IMR-90 (cell line): ENCODE data around the gene LMO1. TPM values are rescaled to one million over a fixed set of nuclear protein-coding genes. Genes with fewer than 3 reads are reported as not detected.

ENCODE experiments used
- ATAC-seq: fragments of 200-7000 bp; cut with Tn5 transposase; 2 replicates; pipeline ENCODE4 v1.9.1; 2020; ENCODE audit warnings: low read depth, mild to moderate bottlenecking, moderate library complexity
- BruUV-seq: library from RNA; stranded (reverse); fragments of 400-500 nt; replicated peaks from 2 replicates; lab custom pipeline; 2021; lab: Mats Ljungman, UMichigan
- CTCF ChIA-PET: fragments of 300-600 bp; formaldehyde crosslinking; extraction: SDS; loops from one replicate; lab custom pipeline; 2021; ENCODE audit warnings: antibody characterized with exemption; lab: Yijun Ruan, JAX
- POLR2A ChIA-PET: fragments of 300-600 bp; sonication (Branson Sonifier 250); formaldehyde crosslinking; loops from one replicate; lab custom pipeline; 2022; ENCODE audit warnings: antibody characterized with exemption; ENCODE audit not compliant: unreplicated experiment; lab: Charles Lee
- DNase-seq: peaks from one replicate; pipeline ENCODE4 v3.0.0; 2013
- H2AFZ ChIP-seq: replicated peaks from 2 replicates; pipeline ENCODE3; 2013; ENCODE audit warnings: low read length, mild to moderate bottlenecking; ENCODE audit not compliant: poor library complexity
- H2AK5ac ChIP-seq: 2 replicates; pipeline ENCODE4 v1.6.1; 2013; ENCODE audit warnings: low read depth, low read length, inconsistent platforms
- H2AK9ac ChIP-seq: replicated peaks from 2 replicates; pipeline ENCODE3; 2013; ENCODE audit warnings: mild to moderate bottlenecking, low read depth, low read length, moderate library complexity; ENCODE audit not compliant: poor library complexity
- H2BK120ac ChIP-seq: 2 replicates; pipeline ENCODE4 v1.6.1; 2013; ENCODE audit warnings: low read depth, low read length, inconsistent platforms
- H2BK15ac ChIP-seq: 3 replicates; pipeline ENCODE4 v1.6.1; 2013; ENCODE audit warnings: low read depth, low read length, inconsistent platforms
- H2BK20ac ChIP-seq: 2 replicates; pipeline ENCODE4 v1.6.1; 2013; ENCODE audit warnings: low read depth, mild to moderate bottlenecking, inconsistent platforms, low read length, moderate library complexity
- H2BK5ac ChIP-seq: 2 replicates; pipeline ENCODE4 v1.6.1; 2013; ENCODE audit warnings: mild to moderate bottlenecking, low read depth, low read length, inconsistent platforms; ENCODE audit not compliant: poor library complexity, severe bottlenecking
- H3K14ac ChIP-seq: replicated peaks from 2 replicates; pipeline ENCODE4 v1.6.1; 2013; ENCODE audit warnings: low read depth, low read length, inconsistent platforms
- H3K18ac ChIP-seq: 2 replicates; pipeline ENCODE4 v1.6.1; 2013; ENCODE audit warnings: low read depth, low read length, control low read depth
- H3K23ac ChIP-seq: 2 replicates; pipeline ENCODE4 v1.6.1; 2013; ENCODE audit warnings: low read depth, low read length, inconsistent platforms
- H3K27ac ChIP-seq: 2 replicates; pipeline ENCODE4 v1.5.1; 2013; ENCODE audit warnings: mild to moderate bottlenecking, control low read depth, low read length; ENCODE audit not compliant: insufficient read depth
- H3K27me3 ChIP-seq: 2 replicates; pipeline ENCODE4 v1.6.1; 2013; ENCODE audit warnings: low read length; ENCODE audit not compliant: control insufficient read depth, insufficient read depth
- H3K36me3 ChIP-seq: 2 replicates; pipeline ENCODE4 v1.6.1; 2013; ENCODE audit warnings: low read length, mixed read lengths; ENCODE audit not compliant: control insufficient read depth, insufficient read depth
- H3K4ac ChIP-seq: 2 replicates; pipeline ENCODE4 v1.6.1; 2013; ENCODE audit warnings: low read depth, low read length, inconsistent platforms
- H3K4me1 ChIP-seq: 2 replicates; pipeline ENCODE4 v1.6.1; 2013; ENCODE audit warnings: low read length, mixed read lengths; ENCODE audit not compliant: control insufficient read depth, insufficient read depth
- H3K4me2 ChIP-seq: 2 replicates; pipeline ENCODE4 v1.6.1; 2013; ENCODE audit warnings: low read depth, mild to moderate bottlenecking, control low read depth, low read length, moderate library complexity
- H3K4me3 ChIP-seq: 2 replicates; pipeline ENCODE4 v1.5.1; 2013; ENCODE audit warnings: low read depth, mild to moderate bottlenecking, control low read depth, low read length, moderate library complexity; ENCODE audit not compliant: insufficient read depth
- H3K56ac ChIP-seq: 2 replicates; pipeline ENCODE4 v1.6.1; 2013; ENCODE audit warnings: low read length, inconsistent platforms; ENCODE audit not compliant: insufficient read depth; ENCODE audit errors: extremely low read depth
- H3K79me1 ChIP-seq, 2 experiments: 2 replicates each; pipeline ENCODE4 v1.6.1; 2013; ENCODE audit warnings: low read length in 2 of 2, inconsistent platforms in 1 of 2, low read depth in 1 of 2
- H3K9ac ChIP-seq: 2 replicates; pipeline ENCODE4 v1.6.1; 2013; ENCODE audit warnings: low read depth, low read length, control low read depth
- H3K9me1 ChIP-seq: 2 replicates; pipeline ENCODE4 v1.6.1; 2013; ENCODE audit warnings: low read length, inconsistent platforms; ENCODE audit not compliant: insufficient read depth
- H3K9me3 ChIP-seq: 2 replicates; pipeline ENCODE4 v1.6.1; 2013; ENCODE audit warnings: low read length; ENCODE audit not compliant: control insufficient read depth, insufficient read depth
- H4K20me1 ChIP-seq: 2 replicates; pipeline ENCODE4 v1.6.1; 2013; ENCODE audit warnings: low read length, inconsistent platforms; ENCODE audit not compliant: insufficient read depth
- H4K5ac ChIP-seq: 2 replicates; pipeline ENCODE4 v1.6.1; 2013; ENCODE audit warnings: mild to moderate bottlenecking, low read depth, low read length, control low read depth
- H4K8ac ChIP-seq, 2 experiments: 2 replicates each; pipeline ENCODE4 v1.6.1; 2013; ENCODE audit warnings: low read depth in 2 of 2, low read length in 2 of 2, control low read depth in 1 of 2, inconsistent platforms in 1 of 2
- H4K91ac ChIP-seq: 2 replicates; pipeline ENCODE4 v1.6.1; 2013; ENCODE audit warnings: low read depth, low read length, inconsistent platforms; ENCODE audit not compliant: insufficient read depth
- CEBPB ChIP-seq: IDR thresholded peaks from 2 replicates; pipeline ENCODE4 v1.6.1; 2012; ENCODE audit warnings: low read depth, low read length, improper control_type of control experiment
- CHD1 ChIP-seq: IDR thresholded peaks from 2 replicates; pipeline ENCODE4 v1.6.1; 2012; ENCODE audit warnings: low read depth, low read length, improper control_type of control experiment
- MAZ ChIP-seq: IDR thresholded peaks from 2 replicates; pipeline ENCODE4 v1.6.1; 2012; ENCODE audit warnings: low read depth, mild to moderate bottlenecking, low read length, improper control_type of control experiment, moderate library complexity, borderline replicate concordance
- RFX5 ChIP-seq: IDR thresholded peaks from 2 replicates; pipeline ENCODE4 v1.8.0; 2012; ENCODE audit warnings: low read depth, mild to moderate bottlenecking, low read length, moderate library complexity
- WGBS, 2 experiments: methylation state at CpG; one replicate each; pipeline versions ENCODE4 v1.1.5 to v1.1.7; 2013; ENCODE audit warnings: missing lambda C conversion rate in 2 of 2; ENCODE audit not compliant: insufficient read length in 1 of 2; ENCODE audit errors: extremely low coverage in 2 of 2; 5-methylcytosine and 5-hydroxymethylcytosine counted together
- dilution Hi-C: fragments of 300-500 bp; cut with HindIII; formaldehyde crosslinking; loops from one replicate; pipeline ENCODE4 v1.14.3; 2018; ENCODE audit warnings: low sequenced_read_pairs; ENCODE audit not compliant: unreplicated experiment
- in situ Hi-C: fragments of 300-500 bp; cut with MboI; formaldehyde crosslinking; loops from 3 replicates; pipeline ENCODE4 v1.14.3; 2019; ENCODE audit warnings: low sequenced_read_pairs, inconsistent platforms, mixed read lengths
- intact Hi-C: fragments of 100-400 bp; cut with micrococcal nuclease; formaldehyde crosslinking; loops from 2 replicates; pipeline ENCODE4 v1.10.0; 2022
- polyA plus RNA-seq, 3 experiments: library from polyadenylated mRNA; depleted of rRNA; stranded (reverse); fragments of >200 nt; gene quantifications; 2 replicates each; pipeline ENCODE4 v1.2.3, GENCODE V29; 2012; ENCODE audit warnings: low replicate concordance in 1 of 3
- total RNA-seq: library from RNA; depleted of rRNA; stranded (reverse); fragments of >200 nt; gene quantifications from 2 replicates; pipeline ENCODE4 v1.2.3, GENCODE V29; 2012

Gene LMO1
- total and polyA plus RNA-seq, 2 of the 4 experiments (the other 2 are of a cell fraction) = not detected

DNA sequence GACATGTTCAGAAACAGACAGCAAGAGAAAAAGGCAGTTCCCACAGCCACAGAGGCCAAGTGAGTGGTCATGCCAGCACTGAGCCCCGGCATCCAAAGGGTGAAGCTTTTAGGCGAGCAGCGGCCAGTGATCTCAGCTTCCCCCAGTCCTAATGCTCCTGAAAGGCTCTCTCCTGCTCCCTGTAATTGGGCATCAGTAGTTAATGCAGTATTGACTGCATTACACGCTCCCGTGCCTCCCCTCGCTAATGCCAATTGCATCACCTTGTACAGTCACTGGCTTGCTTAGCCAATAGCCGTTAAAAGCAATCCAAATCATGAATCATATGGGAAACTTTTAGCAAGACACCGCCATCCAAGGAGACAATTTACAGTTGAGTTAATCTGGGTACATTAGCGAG is 4.9 kb downstream of the LMO1 start:
- Histone ChIP-seq H4K91ac (no peak overlapping the region), H2BK120ac (no peak overlapping the region), H3K18ac (no peak overlapping the region), H3K9ac (no peak overlapping the region), H2AFZ (no peak overlapping the region), H2BK15ac (no peak overlapping the region), H3K4me1 (no peaks in the 10 kb centered on the region; the same call in 1 of the 2 replicates), H3K27me3 (peaks cover 44% of the 10 kb centered on the region), H3K79me1 (no peaks in the 10 kb centered on the region), H3K9me3 (no peaks in the 10 kb centered on the region), H2BK5ac (no peak overlapping the region), H4K8ac (no peak overlapping the region), H2BK20ac (no peak overlapping the region), H3K9me1 (no peaks in the 10 kb centered on the region), H4K20me1 (no peaks in the 10 kb centered on the region), H3K14ac (no peak overlapping the region), H3K27ac (no peak overlapping the region), H3K23ac (no peak overlapping the region), H3K56ac (no peak overlapping the region), H3K4me3 (no peak overlapping the region), H2AK9ac (no peak overlapping the region), H4K5ac (no peak overlapping the region), H3K4me2 (no peak overlapping the region), H3K4ac (no peak overlapping the region), H3K36me3 (no peaks in the 10 kb centered on the region), H2AK5ac (no peak overlapping the region)
- no TSS peak for BruUV-seq
- dilution Hi-C loops (no loop called here), in situ Hi-C loops (no loop called here), intact Hi-C loops (no loop called here)
- TF ChIP-seq CEBPB (peak; percentile 80), MAZ (no peak), RFX5 (no peak), CHD1 (no peak)
- POLR2A ChIA-PET = no interaction called here
- 60% methylated on average over 1 of the region's 9 CpGs; no CpG with 5 or more reads in 1 of the 2 experiments for WGBS, 2 experiments
- ATAC-seq (no peak), DNase-seq (peak; percentile 26)
- CTCF ChIA-PET = no interaction called here
